ENCODE measurements around the gene ISYNA1.

DNA sequence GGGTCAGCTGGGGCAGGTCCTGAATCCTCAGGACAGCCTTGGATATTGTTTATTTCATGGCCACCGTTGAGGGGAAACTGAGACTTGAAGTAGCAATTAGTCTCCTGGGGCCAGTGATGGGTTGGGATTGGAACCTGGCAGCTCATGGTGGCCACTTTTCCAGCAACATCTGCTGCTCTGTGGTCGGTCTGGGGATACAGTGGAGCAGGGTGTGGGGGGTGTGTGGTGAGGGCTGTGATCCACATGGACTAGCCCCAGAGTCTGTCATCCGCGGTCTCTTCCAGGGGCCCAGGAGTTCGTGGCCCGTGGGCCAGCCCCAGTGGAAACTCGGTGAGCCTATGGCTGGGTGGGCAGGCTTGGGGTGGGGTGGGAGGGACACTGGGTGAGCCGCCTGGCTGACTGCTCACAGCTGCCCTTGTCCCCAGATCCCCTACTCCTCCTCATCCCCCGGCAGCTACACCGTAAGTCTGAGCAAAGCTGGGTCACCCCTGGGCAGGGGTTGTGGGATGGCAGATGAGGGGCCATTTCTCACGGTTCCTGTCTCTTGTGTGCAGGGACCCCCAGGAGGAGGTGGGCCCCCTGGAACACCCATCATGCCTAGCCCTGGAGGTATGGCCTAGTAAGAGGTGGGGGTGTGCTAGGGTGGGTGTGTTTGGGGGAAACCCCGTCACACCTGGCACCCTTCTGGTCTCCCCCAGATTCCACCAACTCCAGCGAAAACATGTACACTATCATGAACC is 5.5 kb downstream of the ISYNA1 start:
- TF ChIP-seq, protein P1, sequence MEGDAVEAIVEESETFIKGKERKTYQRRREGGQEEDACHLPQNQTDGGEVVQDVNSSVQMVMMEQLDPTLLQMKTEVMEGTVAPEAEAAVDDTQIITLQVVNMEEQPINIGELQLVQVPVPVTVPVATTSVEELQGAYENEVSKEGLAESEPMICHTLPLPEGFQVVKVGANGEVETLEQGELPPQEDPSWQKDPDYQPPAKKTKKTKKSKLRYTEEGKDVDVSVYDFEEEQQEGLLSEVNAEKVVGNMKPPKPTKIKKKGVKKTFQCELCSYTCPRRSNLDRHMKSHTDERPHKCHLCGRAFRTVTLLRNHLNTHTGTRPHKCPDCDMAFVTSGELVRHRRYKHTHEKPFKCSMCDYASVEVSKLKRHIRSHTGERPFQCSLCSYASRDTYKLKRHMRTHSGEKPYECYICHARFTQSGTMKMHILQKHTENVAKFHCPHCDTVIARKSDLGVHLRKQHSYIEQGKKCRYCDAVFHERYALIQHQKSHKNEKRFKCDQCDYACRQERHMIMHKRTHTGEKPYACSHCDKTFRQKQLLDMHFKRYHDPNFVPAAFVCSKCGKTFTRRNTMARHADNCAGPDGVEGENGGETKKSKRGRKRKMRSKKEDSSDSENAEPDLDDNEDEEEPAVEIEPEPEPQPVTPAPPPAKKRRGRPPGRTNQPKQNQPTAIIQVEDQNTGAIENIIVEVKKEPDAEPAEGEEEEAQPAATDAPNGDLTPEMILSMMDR (IDR thresholded peaks at IDR 0.05), result no peak
- TF ChIP-seq POLR2AphosphoS5 (IDR thresholded peaks at IDR 0.05), result no peak
